Body of pancreas (tissue), 4 donors: ENCODE results near the gene PAFAH2.

ENCODE experiments used
- CTCF ChIP-seq, 7 experiments: fragments of 450-650 bp in 4 of 7; fragments of 200-600 bp in 3 of 7; sonication (generic) in 3 of 7; IDR thresholded peaks; one replicate each; pipeline ENCODE4 v1.5.1; 2016 to 2019; ENCODE audit warnings: antibody characterized with exemption in 7 of 7
- POLR2A ChIP-seq, 3 donors: fragments of 450-650 bp; IDR thresholded peaks; one replicate each; pipeline ENCODE4 v1.6.1; 2016; ENCODE audit warnings: antibody characterized with exemption in 3 of 3, mild to moderate bottlenecking in 2 of 3

- TF ChIP-seq CTCF (IDR thresholded peaks at IDR 0.05) (no peak), POLR2A (IDR thresholded peaks at IDR 0.05) (no peak)
These were observed 30.6 kb downstream of the PAFAH2 start for GRCh38 chr1:25967308-25967707.
